LNCAP (cell line): ENCODE measurements around the gene ARRDC4.

Source experiments
- TF ChIP-seq, protein P1 (sequence below): fragments of 450-650 bp; IDR thresholded peaks from 2 replicates; pipeline ENCODE4 v1.5.1; 2017; ENCODE audit warnings: mild to moderate bottlenecking

ARRDC4 gene

DNA sequence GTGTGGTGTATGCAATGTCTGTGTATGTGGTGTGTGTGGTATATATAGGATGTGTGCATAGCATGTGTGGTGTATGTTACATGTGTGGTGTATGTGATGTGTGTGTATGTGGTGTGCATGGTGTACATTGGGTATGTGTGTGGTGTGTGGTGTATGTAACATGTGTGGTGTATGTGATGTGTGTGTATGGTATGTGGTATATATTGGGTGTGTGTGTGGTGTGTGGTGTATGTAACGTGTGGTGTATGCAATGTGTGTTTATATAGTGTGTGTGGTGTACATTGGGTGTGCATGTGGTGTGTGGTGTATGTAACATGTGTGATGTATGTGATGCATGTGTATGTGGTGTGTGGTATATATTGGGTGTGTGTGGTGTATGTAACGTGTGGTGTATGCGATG lies 41.9 kb downstream of the ARRDC4 start:
- TF ChIP-seq, protein P1, sequence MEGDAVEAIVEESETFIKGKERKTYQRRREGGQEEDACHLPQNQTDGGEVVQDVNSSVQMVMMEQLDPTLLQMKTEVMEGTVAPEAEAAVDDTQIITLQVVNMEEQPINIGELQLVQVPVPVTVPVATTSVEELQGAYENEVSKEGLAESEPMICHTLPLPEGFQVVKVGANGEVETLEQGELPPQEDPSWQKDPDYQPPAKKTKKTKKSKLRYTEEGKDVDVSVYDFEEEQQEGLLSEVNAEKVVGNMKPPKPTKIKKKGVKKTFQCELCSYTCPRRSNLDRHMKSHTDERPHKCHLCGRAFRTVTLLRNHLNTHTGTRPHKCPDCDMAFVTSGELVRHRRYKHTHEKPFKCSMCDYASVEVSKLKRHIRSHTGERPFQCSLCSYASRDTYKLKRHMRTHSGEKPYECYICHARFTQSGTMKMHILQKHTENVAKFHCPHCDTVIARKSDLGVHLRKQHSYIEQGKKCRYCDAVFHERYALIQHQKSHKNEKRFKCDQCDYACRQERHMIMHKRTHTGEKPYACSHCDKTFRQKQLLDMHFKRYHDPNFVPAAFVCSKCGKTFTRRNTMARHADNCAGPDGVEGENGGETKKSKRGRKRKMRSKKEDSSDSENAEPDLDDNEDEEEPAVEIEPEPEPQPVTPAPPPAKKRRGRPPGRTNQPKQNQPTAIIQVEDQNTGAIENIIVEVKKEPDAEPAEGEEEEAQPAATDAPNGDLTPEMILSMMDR: no peak

DNA sequence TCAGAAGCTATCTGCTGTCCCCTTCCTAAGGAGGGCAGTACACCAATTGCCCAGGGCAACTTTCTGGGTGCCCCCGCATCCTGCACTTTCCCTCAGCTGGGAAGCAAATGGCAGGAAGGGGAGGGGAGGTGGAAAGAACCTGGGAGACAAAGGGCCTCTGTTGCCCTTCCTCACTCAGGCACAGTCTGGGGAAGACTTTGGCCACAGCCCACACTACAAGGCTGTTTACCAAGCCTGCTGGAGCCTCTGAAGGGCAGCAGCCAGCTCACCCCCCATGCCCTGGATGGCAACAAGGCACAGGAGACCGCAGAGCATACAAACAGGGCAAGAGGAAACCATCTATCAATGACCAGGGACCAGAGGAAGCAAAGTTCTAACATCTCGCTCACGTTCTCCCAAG lies 42.4 kb downstream of the ARRDC4 start:
- TF ChIP-seq, protein P1: no peak

DNA sequence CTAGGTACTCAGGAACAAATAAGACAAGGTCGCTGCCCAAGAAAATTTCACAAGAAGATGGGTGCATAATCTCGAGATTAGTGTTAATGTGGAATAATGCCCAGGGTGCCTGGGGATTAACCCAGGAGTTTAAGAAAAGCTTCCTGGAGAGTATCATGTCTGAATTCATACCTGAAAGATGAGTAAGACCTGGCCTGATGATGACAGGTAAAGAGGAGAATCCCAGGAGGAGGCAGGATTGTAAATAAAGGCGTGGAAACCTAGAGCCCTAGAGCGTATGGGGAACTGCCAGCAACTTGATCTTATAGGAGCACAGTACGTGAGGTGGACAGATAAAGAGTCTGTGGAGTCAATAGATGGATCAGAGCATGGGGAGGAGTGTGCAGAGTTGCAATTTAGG lies 43.0 kb downstream of the ARRDC4 start:
- TF ChIP-seq, protein P1: no peak

DNA sequence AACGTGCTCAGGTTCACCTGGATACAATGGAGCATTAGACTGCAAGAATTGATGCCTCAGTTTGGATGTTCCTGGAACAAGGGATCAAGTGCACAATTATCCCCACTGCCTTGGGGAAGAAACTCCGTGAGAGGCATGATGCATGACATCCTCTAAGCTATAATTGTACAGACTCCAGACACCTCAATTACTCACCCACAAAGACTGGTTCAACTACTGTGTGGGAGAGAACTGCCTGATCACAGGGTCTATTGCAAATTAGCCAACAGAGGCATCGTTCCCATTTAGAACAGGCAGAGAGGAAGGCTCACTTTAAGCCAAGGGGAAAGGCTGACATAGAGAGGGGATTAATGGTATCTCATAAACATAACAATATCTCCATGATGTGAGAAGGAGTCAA lies 43.5 kb downstream of the ARRDC4 start:
- TF ChIP-seq, protein P1: no peak

DNA sequence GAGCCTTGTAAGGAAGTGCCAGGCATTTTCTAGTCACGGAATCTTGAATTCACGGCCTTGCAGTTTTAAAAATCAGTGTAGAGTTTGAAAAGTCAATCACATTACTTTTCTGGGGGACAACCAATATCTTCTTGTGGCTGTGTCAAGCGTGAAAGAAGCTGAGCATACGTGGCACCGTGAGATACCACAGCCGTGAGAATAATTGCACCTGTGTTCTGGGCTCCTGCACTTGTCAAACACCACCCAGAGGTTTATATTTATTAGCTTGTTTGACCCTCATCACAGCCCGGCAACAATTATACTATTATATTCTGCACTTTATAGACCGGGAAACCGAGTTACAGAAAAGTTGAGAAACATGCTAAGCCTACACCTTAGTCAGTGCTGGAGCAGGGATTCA lies 45.2 kb downstream of the ARRDC4 start:
- TF ChIP-seq, protein P1: no peak

DNA sequence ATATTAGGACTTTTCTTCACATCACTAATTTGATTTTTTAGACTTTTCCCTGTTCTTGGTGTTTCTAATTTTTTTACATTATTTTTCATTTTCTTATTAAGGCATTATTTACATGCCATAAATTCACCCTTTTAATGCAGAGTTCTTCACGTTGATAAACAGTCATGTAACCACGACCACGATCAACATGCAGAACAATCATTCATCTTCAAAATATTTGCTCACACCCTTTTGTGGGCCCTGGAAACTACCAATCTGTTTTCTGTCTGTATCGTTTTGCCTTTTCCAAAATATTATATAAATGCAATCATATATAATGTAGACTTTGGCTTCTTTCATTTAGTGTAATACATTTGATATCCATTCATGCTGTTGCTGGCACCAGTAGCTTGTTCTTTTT lies 48.7 kb downstream of the ARRDC4 start:
- TF ChIP-seq, protein P1: no peak

DNA sequence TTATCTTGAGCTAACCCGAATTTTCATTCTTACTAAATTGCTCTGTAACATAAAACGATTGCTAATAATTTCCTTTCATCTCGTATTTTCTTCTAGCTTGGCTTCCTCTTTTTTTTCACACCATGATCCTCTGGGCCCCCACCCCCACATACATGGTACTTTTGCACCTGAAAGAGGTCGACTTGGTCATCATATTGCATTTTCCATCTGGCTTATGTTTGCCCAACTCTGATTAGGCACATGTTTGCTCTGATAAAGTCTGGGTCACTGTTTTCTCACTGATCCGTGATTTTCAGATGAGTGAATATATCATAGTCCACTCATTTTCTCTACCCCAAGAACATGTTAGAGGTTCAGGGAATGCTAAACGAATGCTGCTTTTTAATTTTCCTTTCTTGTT lies 49.5 kb downstream of the ARRDC4 start:
- TF ChIP-seq, protein P1: no peak

DNA sequence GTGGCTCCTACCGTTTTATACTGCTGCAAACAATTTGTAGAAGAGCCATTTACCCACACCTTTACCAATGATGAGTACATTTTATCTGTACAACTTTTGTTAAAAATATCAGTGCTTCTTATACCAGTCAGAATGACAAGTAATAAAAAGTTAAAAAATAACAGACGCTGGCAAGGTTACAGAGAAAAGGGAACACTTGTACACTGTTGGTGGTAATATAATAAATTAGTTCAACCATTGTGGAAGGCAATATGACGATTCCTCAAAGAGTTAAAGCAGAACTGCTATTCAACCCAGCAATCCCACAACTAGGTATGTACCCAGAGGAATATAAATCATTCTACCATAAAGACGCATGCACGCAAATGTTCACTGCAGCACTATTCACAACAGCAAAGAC lies 51.9 kb downstream of the ARRDC4 start:
- TF ChIP-seq, protein P1: no peak
